SU-DHL-6 (cell line): Measurements from ENCODE around the gene FHOD3.

Experiments used
- H2AFZ ChIP-seq: fragments of 200-600 bp; sonication (generic); 2 replicates; pipeline ENCODE4 v1.6.1; 2014; ENCODE audit warnings: low read depth, mild to moderate bottlenecking, moderate library complexity, mixed read lengths, antibody characterized with exemption, low read length; ENCODE audit not compliant: severe bottlenecking
- H3F3A ChIP-seq: fragments of 200-600 bp; shearing (Covaris generic); 2 replicates; pipeline ENCODE4 v1.6.0; 2016; ENCODE audit warnings: antibody characterized with exemption, mild to moderate bottlenecking; ENCODE audit not compliant: insufficient read depth
- H3K27ac ChIP-seq: fragments of 200-600 bp; sonication (generic); 2 replicates; pipeline ENCODE4 v1.5.1; 2016; ENCODE audit warnings: low read depth, mild to moderate bottlenecking, low read length, moderate library complexity, mixed read lengths
- H3K27me3 ChIP-seq: fragments of 200-600 bp; sonication (generic), shearing (Covaris generic); 2 replicates; pipeline ENCODE4 v1.6.0; 2014; ENCODE audit warnings: mild to moderate bottlenecking, low read length
- H3K36me3 ChIP-seq: fragments of 200-600 bp; sonication (generic); 2 replicates; pipeline ENCODE4 v1.6.1; 2014; ENCODE audit warnings: mild to moderate bottlenecking, low read length, mixed read lengths
- H3K4me2 ChIP-seq: fragments of 300-600, 200-600 bp; shearing (Covaris generic), sonication (generic); 2 replicates; pipeline ENCODE4 v1.6.0; 2014; ENCODE audit warnings: low read length, low read depth, mild to moderate bottlenecking; ENCODE audit not compliant: poor library complexity, severe bottlenecking
- H3K4me3 ChIP-seq: fragments of 200-600 bp; sonication (generic); 2 replicates; pipeline ENCODE4 v1.5.1; 2014; ENCODE audit warnings: antibody characterized with exemption, low read length, mild to moderate bottlenecking, mixed read lengths; ENCODE audit not compliant: insufficient read depth, poor library complexity, severe bottlenecking
- H3K79me2 ChIP-seq: fragments of 200-600 bp; sonication (generic); 2 replicates; pipeline ENCODE4 v1.6.1; 2014; ENCODE audit warnings: mild to moderate bottlenecking, low read length, moderate library complexity; ENCODE audit not compliant: insufficient read depth
- H3K9ac ChIP-seq: fragments of 200-600 bp; sonication (generic); 2 replicates; pipeline ENCODE4 v1.7.0; 2014; ENCODE audit warnings: mild to moderate bottlenecking, low read length
- H3K9me2 ChIP-seq: fragments of 200-600 bp; sonication (generic); replicated peaks from 2 replicates; pipeline ENCODE4 v1.6.1; 2014; ENCODE audit warnings: low read length; ENCODE audit not compliant: insufficient read depth
- H3K9me3 ChIP-seq: fragments of 200-600 bp; sonication (generic); 2 replicates; pipeline ENCODE4 v1.6.1; 2014; ENCODE audit warnings: low read length, mixed read lengths; ENCODE audit not compliant: insufficient read depth
- H4K20me1 ChIP-seq: fragments of 200-600 bp; sonication (generic); 2 replicates; pipeline ENCODE4 v1.6.1; 2014; ENCODE audit warnings: low read depth, mild to moderate bottlenecking, antibody characterized with exemption, low read length, moderate library complexity, mixed read lengths
- EZH2phosphoT487 ChIP-seq: fragments of 200-600 bp; sonication (generic), shearing (Covaris generic); conservative IDR thresholded peaks from 2 replicates; pipeline ENCODE4 v1.6.1; 2018; ENCODE audit warnings: mild to moderate bottlenecking, antibody characterized with exemption, low read length, moderate library complexity, mixed read lengths
- TF ChIP-seq, protein P1 (sequence below): fragments of 200-600 bp; sonication (generic); IDR thresholded peaks from one replicate; pipeline ENCODE4 v1.5.1; 2017; ENCODE audit warnings: antibody characterized with exemption, mild to moderate bottlenecking, low read length, moderate library complexity; ENCODE audit not compliant: insufficient read depth, poor library complexity, severe bottlenecking

FHOD3 gene

DNA sequence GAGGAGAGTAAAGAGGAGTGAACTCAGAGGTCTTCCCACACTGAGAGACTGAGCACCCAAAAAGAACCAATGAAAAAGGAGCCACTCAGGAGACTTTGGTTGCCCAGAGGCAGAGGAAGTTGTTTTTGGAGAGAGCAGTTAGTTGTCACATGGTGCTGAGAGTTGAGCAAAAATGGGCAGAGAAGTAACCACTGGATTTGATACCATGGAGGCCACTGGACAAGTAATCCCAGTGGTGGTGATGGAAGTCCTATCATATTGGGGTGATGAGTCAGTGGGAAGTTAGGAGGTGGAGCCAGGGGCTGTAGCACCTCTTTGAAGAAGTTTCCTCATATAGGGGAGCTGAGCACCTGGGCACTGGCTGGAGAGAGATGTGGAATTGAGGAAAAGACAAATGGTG lies 295.5 kb downstream of the FHOD3 start:
- H4K20me1 ChIP-seq = no peaks in the 10 kb centered on the region
- no peak for TF ChIP-seq EZH2phosphoT487
- TF ChIP-seq, protein P1, sequence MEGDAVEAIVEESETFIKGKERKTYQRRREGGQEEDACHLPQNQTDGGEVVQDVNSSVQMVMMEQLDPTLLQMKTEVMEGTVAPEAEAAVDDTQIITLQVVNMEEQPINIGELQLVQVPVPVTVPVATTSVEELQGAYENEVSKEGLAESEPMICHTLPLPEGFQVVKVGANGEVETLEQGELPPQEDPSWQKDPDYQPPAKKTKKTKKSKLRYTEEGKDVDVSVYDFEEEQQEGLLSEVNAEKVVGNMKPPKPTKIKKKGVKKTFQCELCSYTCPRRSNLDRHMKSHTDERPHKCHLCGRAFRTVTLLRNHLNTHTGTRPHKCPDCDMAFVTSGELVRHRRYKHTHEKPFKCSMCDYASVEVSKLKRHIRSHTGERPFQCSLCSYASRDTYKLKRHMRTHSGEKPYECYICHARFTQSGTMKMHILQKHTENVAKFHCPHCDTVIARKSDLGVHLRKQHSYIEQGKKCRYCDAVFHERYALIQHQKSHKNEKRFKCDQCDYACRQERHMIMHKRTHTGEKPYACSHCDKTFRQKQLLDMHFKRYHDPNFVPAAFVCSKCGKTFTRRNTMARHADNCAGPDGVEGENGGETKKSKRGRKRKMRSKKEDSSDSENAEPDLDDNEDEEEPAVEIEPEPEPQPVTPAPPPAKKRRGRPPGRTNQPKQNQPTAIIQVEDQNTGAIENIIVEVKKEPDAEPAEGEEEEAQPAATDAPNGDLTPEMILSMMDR = no peak
- H3K27me3 ChIP-seq = no peaks in the 10 kb centered on the region
- H3K79me2 ChIP-seq = no peaks in the 10 kb centered on the region
- H3K9ac ChIP-seq = no peak overlapping the region
- H3K4me3 ChIP-seq = no peak overlapping the region
- H3K4me2 ChIP-seq = no peak overlapping the region
- H3F3A ChIP-seq = no peaks in the 10 kb centered on the region
- H3K9me2 ChIP-seq = no peaks in the 10 kb centered on the region
- no peak overlapping the region for H2AFZ ChIP-seq
- H3K27ac ChIP-seq = no peak overlapping the region
- H3K36me3 ChIP-seq = no peaks in the 10 kb centered on the region
- no peaks in the 10 kb centered on the region for H3K9me3 ChIP-seq

DNA sequence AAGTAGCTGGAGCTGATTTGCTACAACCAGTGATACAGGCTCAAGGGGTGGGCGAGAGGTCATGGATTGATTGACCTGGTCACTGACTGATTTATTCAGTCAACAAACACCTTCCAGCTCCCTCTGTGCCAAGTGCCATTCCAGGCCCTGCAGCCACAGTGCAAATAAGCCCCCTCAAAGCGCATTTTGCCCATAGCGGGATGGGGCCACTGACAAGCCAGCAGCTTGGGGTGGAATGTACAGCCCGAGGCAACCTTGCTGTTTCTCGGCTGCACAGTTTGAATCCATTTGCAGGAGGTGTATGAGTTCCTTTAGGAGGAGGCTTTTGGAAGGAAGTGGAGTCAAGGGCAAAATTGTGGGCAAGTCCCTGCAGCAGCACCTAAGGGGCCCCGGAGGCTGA lies 296.1 kb downstream of the FHOD3 start:
- TF ChIP-seq, protein P1 = no peak
- no peak for TF ChIP-seq EZH2phosphoT487
- no peaks in the 10 kb centered on the region for H3F3A ChIP-seq
- H3K9ac ChIP-seq = no peak overlapping the region
- H3K9me2 ChIP-seq = no peaks in the 10 kb centered on the region
- H3K36me3 ChIP-seq = no peaks in the 10 kb centered on the region
- no peak overlapping the region for H2AFZ ChIP-seq
- H3K4me3 ChIP-seq = no peak overlapping the region
- no peaks in the 10 kb centered on the region for H3K27me3 ChIP-seq
- H4K20me1 ChIP-seq = no peaks in the 10 kb centered on the region
- no peaks in the 10 kb centered on the region for H3K79me2 ChIP-seq
- no peak overlapping the region for H3K4me2 ChIP-seq
- H3K27ac ChIP-seq = no peak overlapping the region
- H3K9me3 ChIP-seq = no peaks in the 10 kb centered on the region

DNA sequence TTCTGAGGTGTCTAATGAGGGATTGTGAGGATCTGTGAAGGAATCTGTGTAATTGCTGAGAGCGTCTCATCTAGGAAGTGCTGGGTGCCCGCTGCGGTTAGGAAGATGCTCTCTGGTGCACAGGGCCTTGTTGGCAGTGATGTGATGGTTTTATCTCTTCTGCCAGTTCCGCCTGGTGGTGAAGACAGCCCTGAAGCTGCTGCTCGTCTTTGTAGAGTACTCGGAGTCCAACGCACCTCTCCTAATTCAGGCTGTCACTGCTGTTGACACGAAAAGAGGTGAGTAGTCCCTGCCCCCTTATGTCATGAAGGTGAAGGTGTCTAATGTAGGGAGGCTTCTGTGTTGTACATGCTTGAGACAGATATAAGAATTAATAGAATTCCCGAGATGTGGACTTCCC lies 297.1 kb downstream of the FHOD3 start:
- H3K79me2 ChIP-seq = no peaks in the 10 kb centered on the region
- H3K27ac ChIP-seq = no peak overlapping the region
- H4K20me1 ChIP-seq = no peaks in the 10 kb centered on the region
- H3K9me2 ChIP-seq = no peaks in the 10 kb centered on the region
- no peaks in the 10 kb centered on the region for H3K9me3 ChIP-seq
- H2AFZ ChIP-seq = no peak overlapping the region
- H3K27me3 ChIP-seq = no peaks in the 10 kb centered on the region
- H3K36me3 ChIP-seq = no peaks in the 10 kb centered on the region
- no peak overlapping the region for H3K4me3 ChIP-seq
- H3K4me2 ChIP-seq = no peak overlapping the region
- no peaks in the 10 kb centered on the region for H3F3A ChIP-seq
- TF ChIP-seq, protein P1 = no peak
- no peak for TF ChIP-seq EZH2phosphoT487
- H3K9ac ChIP-seq = no peak overlapping the region
